HepG2 (cell line): ENCODE measurements around the gene SPSB2. TPM values are rescaled to one million over a fixed set of nuclear protein-coding genes. Genes with fewer than 3 reads are reported as not detected.

Source experiments
- AGO1 ChIP-seq: fragments of 200-400 bp; formaldehyde crosslinking; IDR thresholded peaks from 2 replicates; pipeline ENCODE4 v1.6.1; 2017; ENCODE audit warnings: mild to moderate bottlenecking, low read depth, low read length, moderate library complexity; ENCODE audit not compliant: poor library complexity, severe bottlenecking
- ATF7-NPFF ChIP-seq: sonication (generic); formaldehyde crosslinking; IDR thresholded peaks from 2 replicates; pipeline ENCODE4 v1.8.1; 2023; ENCODE audit warnings: mild to moderate bottlenecking, low read depth, missing genetic modification reagents, moderate library complexity
- CBX5 ChIP-seq: sonication (generic); formaldehyde crosslinking; IDR thresholded peaks from 2 replicates; pipeline ENCODE4 v1.4.0; 2020; ENCODE audit warnings: missing genetic modification reagents, borderline replicate concordance
- GLI4 ChIP-seq: sonication (generic); formaldehyde crosslinking; IDR thresholded peaks from 2 replicates; pipeline ENCODE4 v1.5.1; 2020; ENCODE audit warnings: missing genetic modification reagents, mild to moderate bottlenecking, moderate library complexity, borderline replicate concordance
- LCORL ChIP-seq, 2 experiments: fragments of 450-650 bp in 1 of 2; sonication (generic) in 1 of 2; formaldehyde crosslinking in 1 of 2; IDR thresholded peaks; 2 replicates each; pipeline versions ENCODE4 v1.5.0 to v1.6.1; 2017 to 2020; ENCODE audit warnings: antibody characterized with exemption in 1 of 2, missing genetic modification reagents in 1 of 2
- MED1 ChIP-seq: sonication (generic); formaldehyde crosslinking; IDR thresholded peaks from 2 replicates; pipeline ENCODE4 v1.4.0; 2020; ENCODE audit warnings: missing genetic modification reagents
- MED8 ChIP-seq: sonication (generic); formaldehyde crosslinking; IDR thresholded peaks from 2 replicates; pipeline ENCODE4 v1.8.1; 2023; ENCODE audit warnings: mild to moderate bottlenecking, missing genetic modification reagents; ENCODE audit not compliant: insufficient replicate concordance
- MXI1 ChIP-seq: IDR thresholded peaks from 3 replicates; pipeline ENCODE4 v1.6.1; 2012; ENCODE audit warnings: low read depth, low read length, inconsistent platforms, borderline replicate concordance
- MYNN ChIP-seq: sonication (generic); formaldehyde crosslinking; IDR thresholded peaks from 2 replicates; pipeline ENCODE4 v1.4.0; 2020; ENCODE audit warnings: mild to moderate bottlenecking, low read depth, missing genetic modification reagents
- NCOA1 ChIP-seq: sonication (generic); formaldehyde crosslinking; IDR thresholded peaks from 2 replicates; pipeline ENCODE4 v1.9.0; 2021; ENCODE audit warnings: missing genetic modification reagents
- PCBP1 ChIP-seq: fragments of 200-400 bp; formaldehyde crosslinking; IDR thresholded peaks from 2 replicates; pipeline ENCODE4 v1.6.1; 2017; ENCODE audit warnings: mild to moderate bottlenecking, low read depth, low read length, borderline replicate concordance
- PRPF4 ChIP-seq: fragments of 200-400 bp; formaldehyde crosslinking; IDR thresholded peaks from 2 replicates; pipeline ENCODE4 v1.6.1; 2016; ENCODE audit warnings: low read length, low read depth; ENCODE audit not compliant: poor library complexity, severe bottlenecking
- REL ChIP-seq: sonication (generic); formaldehyde crosslinking; conservative IDR thresholded peaks from 2 replicates; pipeline ENCODE4 v1.8.0; 2022; ENCODE audit warnings: mild to moderate bottlenecking, missing genetic modification reagents, moderate library complexity
- SP5 ChIP-seq: IDR thresholded peaks from 2 replicates; pipeline ENCODE4 v1.6.1; 2016; ENCODE audit warnings: low read depth, borderline replicate concordance
- SSRP1 ChIP-seq: IDR thresholded peaks from 2 replicates; pipeline ENCODE4 v1.6.1; 2016; ENCODE audit warnings: control low read depth
- TBX2 ChIP-seq: sonication (generic); formaldehyde crosslinking; IDR thresholded peaks from 2 replicates; pipeline ENCODE4 v1.5.0; 2020; ENCODE audit warnings: missing genetic modification reagents, mild to moderate bottlenecking, borderline replicate concordance
- TEAD3 ChIP-seq: optimal IDR thresholded peaks from 2 replicates; pipeline ENCODE3; 2016; ENCODE audit warnings: borderline replicate concordance
- XBP1 ChIP-seq: sonication (generic); formaldehyde crosslinking; IDR thresholded peaks from 2 replicates; pipeline ENCODE4 v1.5.0; 2020; ENCODE audit warnings: missing genetic modification reagents
- ZFP1 ChIP-seq: IDR thresholded peaks from 2 replicates; pipeline ENCODE4 v1.6.1; 2016
- ZNF232 ChIP-seq: sonication (generic); formaldehyde crosslinking; IDR thresholded peaks from 2 replicates; pipeline ENCODE4 v1.4.0; 2020; ENCODE audit warnings: missing genetic modification reagents, borderline replicate concordance
- ZNF451 ChIP-seq: sonication (generic); formaldehyde crosslinking; IDR thresholded peaks from 2 replicates; pipeline ENCODE4 v1.5.0; 2020; ENCODE audit warnings: mild to moderate bottlenecking, missing genetic modification reagents
- ZNF563 ChIP-seq: sonication (generic); formaldehyde crosslinking; IDR thresholded peaks from 2 replicates; pipeline ENCODE4 v1.8.0; 2022; ENCODE audit warnings: mild to moderate bottlenecking, moderate library complexity, missing genetic modification reagents
- polyA plus RNA-seq, 8 experiments: library from polyadenylated mRNA; depleted of rRNA in 3 of 8; stranded (reverse) in 7 of 8; unstranded in 1 of 8; fragments of >200 nt; fragmentation: Illumina TruSeq in 4 of 8; extraction: Trizol in 4 of 8; gene quantifications; 2 replicates each; pipeline versions ENCODE4 v1.2.1 to v1.2.3, GENCODE V29; 2011 to 2016; ENCODE audit warnings: low read depth in 4 of 8, missing spikeins in 1 of 8, mixed read lengths in 1 of 8; ENCODE audit not compliant: insufficient read depth in 1 of 8
- total RNA-seq, 5 experiments: library from RNA; depleted of rRNA; stranded (reverse); fragments of >200 nt; fragmentation: Illumina TruSeq; extraction: Trizol; gene quantifications; 2 replicates each; pipeline ENCODE4 v1.2.3, GENCODE V29; 2016; ENCODE audit warnings: low read depth in 1 of 5
- TF ChIP-seq, protein P1 (sequence below): conservative IDR thresholded peaks from 2 replicates; pipeline ENCODE4 v1.6.1; 2018; ENCODE audit warnings: missing genetic modification reagents
- TF ChIP-seq, protein P2 (sequence below): sonication (generic); formaldehyde crosslinking; IDR thresholded peaks from 2 replicates; pipeline ENCODE4 v1.4.0; 2020; ENCODE audit warnings: missing genetic modification reagents
- TF ChIP-seq, protein P3 (sequence below): sonication (generic); formaldehyde crosslinking; conservative IDR thresholded peaks from 2 replicates; pipeline ENCODE4 v1.8.0; 2022; ENCODE audit warnings: missing genetic modification reagents

Gene SPSB2
- total and polyA plus RNA-seq, 2 of the 13 experiments (the other 11 are each of a cell fraction or from before 2014, with no cell fraction given): 2.0 to 6.2 TPM

DNA sequence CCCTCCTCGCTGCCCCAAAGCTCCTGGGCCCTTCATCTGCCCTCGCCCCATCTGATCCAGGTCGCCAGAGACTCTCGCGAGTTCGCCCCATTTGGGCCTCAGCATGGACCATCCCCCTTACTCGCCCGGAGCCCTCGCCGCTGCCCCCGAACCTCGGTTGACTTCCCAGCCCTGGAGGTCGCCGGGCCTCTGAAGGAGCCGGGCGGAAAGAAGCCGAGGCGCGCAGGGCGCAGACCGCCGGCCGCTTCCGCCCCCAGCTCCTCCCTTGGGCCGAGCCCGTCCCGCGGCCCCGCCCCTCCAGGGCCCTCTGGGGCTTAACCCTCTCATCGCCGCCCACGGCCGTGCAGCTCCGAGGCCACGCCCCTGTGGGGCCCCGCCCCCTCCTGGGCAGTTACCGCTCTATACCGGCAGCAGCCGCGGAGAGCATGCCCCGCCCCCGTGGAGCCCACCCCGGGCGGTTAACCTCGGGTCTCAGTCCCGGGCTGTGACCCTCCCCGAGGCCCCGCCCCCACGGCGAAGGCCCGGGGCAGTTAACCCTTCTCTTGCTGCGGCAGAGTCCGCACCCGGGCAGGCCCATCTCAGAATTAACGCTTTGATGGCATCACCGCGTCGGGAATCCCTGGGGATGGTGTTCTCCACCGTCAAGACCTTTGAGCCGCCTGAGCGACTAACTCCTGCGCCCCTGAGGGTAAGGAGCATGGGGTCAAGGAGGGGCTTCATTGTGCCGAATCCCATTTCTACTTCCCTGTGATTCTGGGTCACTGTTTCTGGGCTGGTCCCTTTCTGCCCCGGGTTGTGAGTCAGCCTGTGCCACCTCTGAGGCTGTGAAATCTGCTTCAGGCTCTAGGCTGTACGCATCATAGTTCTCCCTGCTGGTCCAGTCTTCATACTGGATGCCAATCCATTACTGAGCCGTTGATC is at the start of gene SPSB2 (continued):
- TF ChIP-seq, protein P1, sequence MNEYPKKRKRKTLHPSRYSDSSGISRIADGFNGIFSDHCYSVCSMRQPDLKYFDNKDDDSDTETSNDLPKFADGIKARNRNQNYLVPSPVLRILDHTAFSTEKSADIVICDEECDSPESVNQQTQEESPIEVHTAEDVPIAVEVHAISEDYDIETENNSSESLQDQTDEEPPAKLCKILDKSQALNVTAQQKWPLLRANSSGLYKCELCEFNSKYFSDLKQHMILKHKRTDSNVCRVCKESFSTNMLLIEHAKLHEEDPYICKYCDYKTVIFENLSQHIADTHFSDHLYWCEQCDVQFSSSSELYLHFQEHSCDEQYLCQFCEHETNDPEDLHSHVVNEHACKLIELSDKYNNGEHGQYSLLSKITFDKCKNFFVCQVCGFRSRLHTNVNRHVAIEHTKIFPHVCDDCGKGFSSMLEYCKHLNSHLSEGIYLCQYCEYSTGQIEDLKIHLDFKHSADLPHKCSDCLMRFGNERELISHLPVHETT: peak; percentile 74
- TF ChIP-seq MYNN: 0 out of 2 replicates have a peak, but pooled peaks have one; percentile 19
- TF ChIP-seq CBX5 (CRISPR knock-in tag): no peak
- no peak; the same call in 1 of the 2 replicates for TF ChIP-seq TBX2
- TF ChIP-seq MED1 (CRISPR knock-in tag): peak; percentile 14; the same call in 1 of the 2 replicates
- TF ChIP-seq SSRP1: no peak
- TF ChIP-seq, protein P2, sequence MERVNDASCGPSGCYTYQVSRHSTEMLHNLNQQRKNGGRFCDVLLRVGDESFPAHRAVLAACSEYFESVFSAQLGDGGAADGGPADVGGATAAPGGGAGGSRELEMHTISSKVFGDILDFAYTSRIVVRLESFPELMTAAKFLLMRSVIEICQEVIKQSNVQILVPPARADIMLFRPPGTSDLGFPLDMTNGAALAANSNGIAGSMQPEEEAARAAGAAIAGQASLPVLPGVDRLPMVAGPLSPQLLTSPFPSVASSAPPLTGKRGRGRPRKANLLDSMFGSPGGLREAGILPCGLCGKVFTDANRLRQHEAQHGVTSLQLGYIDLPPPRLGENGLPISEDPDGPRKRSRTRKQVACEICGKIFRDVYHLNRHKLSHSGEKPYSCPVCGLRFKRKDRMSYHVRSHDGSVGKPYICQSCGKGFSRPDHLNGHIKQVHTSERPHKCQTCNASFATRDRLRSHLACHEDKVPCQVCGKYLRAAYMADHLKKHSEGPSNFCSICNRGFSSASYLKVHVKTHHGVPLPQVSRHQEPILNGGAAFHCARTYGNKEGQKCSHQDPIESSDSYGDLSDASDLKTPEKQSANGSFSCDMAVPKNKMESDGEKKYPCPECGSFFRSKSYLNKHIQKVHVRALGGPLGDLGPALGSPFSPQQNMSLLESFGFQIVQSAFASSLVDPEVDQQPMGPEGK (CRISPR knock-in tag): peak; percentile 87
- TF ChIP-seq AGO1: peak; percentile 93
- TF ChIP-seq GLI4 (CRISPR knock-in tag): peak; percentile 63; the same call in 1 of the 2 replicates
- peak; percentile 86; the same call in 1 of the 3 replicates for TF ChIP-seq MXI1
- TF ChIP-seq PCBP1: peak; percentile 65; the same call in 1 of the 2 replicates
- TF ChIP-seq TEAD3 (CRISPR knock-in tag): peak; percentile 38
- no peak for TF ChIP-seq REL (CRISPR knock-in tag)
- no peak for TF ChIP-seq ZNF232 (CRISPR knock-in tag)
- no peak for TF ChIP-seq XBP1 (CRISPR knock-in tag)
- TF ChIP-seq, protein P3, sequence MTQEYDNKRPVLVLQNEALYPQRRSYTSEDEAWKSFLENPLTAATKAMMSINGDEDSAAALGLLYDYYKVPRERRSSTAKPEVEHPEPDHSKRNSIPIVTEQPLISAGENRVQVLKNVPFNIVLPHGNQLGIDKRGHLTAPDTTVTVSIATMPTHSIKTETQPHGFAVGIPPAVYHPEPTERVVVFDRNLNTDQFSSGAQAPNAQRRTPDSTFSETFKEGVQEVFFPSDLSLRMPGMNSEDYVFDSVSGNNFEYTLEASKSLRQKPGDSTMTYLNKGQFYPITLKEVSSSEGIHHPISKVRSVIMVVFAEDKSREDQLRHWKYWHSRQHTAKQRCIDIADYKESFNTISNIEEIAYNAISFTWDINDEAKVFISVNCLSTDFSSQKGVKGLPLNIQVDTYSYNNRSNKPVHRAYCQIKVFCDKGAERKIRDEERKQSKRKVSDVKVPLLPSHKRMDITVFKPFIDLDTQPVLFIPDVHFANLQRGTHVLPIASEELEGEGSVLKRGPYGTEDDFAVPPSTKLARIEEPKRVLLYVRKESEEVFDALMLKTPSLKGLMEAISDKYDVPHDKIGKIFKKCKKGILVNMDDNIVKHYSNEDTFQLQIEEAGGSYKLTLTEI (CRISPR knock-in tag): no peak
- peak; percentile 13 for TF ChIP-seq MED8
- TF ChIP-seq ZNF451 (CRISPR knock-in tag): no peak
- TF ChIP-seq LCORL (IDR thresholded peaks at IDR 0.05): no peak
- TF ChIP-seq LCORL (CRISPR knock-in tag; IDR thresholded peaks at IDR 0.05): peak; percentile 73
- peak; percentile 83; the same call in 1 of the 2 replicates for TF ChIP-seq ATF7-NPFF
- TF ChIP-seq PRPF4: no peak
- no peak for TF ChIP-seq ZNF563 (CRISPR knock-in tag)
- TF ChIP-seq SP5 (CRISPR knock-in tag): peak; percentile 80
- TF ChIP-seq NCOA1 (CRISPR knock-in tag): peak; percentile 63; the same call in 1 of the 2 replicates
- TF ChIP-seq ZFP1 (CRISPR knock-in tag): no peak
